Measurements from ENCODE around the gene HAUS8.

GRCh38 chr19:17109300-17109699, 34.0 kb upstream of the HAUS8 start:
- TF ChIP-seq CTCF (IDR thresholded peaks at IDR 0.05) (no peak), POLR2A (IDR thresholded peaks at IDR 0.05) (no peak)
